ENCODE results near the gene SUPT16H.

The SUPT16H gene

DNA sequence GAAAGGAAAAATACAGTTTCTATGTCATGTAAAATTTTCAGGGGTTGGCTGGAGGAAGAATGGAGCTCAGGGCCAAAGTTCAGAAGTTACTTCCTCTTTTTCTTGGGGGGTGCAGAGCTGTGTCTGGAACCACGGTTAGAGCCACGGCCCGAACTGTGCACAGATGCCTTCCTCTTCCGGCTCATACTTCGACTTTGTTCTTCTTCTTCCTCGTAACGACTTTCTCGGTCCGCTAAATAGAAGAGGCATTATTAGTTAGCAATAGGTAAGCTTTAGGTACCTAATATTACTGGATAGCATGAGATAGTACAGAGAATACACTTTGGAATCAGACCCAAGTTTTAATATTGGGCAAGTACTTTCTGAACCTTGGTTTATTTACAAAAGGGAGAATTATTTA, 31.2 kb downstream of the SUPT16H start:
- Histone ChIP-seq H3K79me2 (ENCODE audit: control insufficient read depth, low read length) (no peaks in the 10 kb centered on the region), H3K4me2 (ENCODE audit: low read length) (no peak overlapping the region), H3K9me3 (ENCODE audit: control insufficient read depth, insufficient read depth, low read length) (no peaks in the 10 kb centered on the region), H3K36me3 (ENCODE audit: control insufficient read depth, low read length) (peaks cover 70% of the 10 kb centered on the region), H3K27ac (ENCODE audit: low read depth, low read length) (no peak overlapping the region), H3K4me1 (ENCODE audit: control insufficient read depth, low read length) (peaks cover 14% of the 10 kb centered on the region), H3K27me3 (ENCODE audit: control insufficient read depth, low read length) (no peaks in the 10 kb centered on the region), H3K9me2 (replicated peaks; ENCODE audit: control insufficient read depth, low read length) (no peaks in the 10 kb centered on the region), H4K20me1 (ENCODE audit: control insufficient read depth, insufficient read depth, low read depth, low read length) (no peaks in the 10 kb centered on the region), H3K4me3 (ENCODE audit: low read length) (no peak overlapping the region), H3F3A (ENCODE audit: control insufficient read depth, insufficient read depth) (peaks cover 38% of the 10 kb centered on the region)
- TF ChIP-seq, protein P1, sequence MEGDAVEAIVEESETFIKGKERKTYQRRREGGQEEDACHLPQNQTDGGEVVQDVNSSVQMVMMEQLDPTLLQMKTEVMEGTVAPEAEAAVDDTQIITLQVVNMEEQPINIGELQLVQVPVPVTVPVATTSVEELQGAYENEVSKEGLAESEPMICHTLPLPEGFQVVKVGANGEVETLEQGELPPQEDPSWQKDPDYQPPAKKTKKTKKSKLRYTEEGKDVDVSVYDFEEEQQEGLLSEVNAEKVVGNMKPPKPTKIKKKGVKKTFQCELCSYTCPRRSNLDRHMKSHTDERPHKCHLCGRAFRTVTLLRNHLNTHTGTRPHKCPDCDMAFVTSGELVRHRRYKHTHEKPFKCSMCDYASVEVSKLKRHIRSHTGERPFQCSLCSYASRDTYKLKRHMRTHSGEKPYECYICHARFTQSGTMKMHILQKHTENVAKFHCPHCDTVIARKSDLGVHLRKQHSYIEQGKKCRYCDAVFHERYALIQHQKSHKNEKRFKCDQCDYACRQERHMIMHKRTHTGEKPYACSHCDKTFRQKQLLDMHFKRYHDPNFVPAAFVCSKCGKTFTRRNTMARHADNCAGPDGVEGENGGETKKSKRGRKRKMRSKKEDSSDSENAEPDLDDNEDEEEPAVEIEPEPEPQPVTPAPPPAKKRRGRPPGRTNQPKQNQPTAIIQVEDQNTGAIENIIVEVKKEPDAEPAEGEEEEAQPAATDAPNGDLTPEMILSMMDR (IDR thresholded peaks at IDR 0.05; ENCODE audit: low read depth, low read length, poor library complexity, severe bottlenecking): no peak
- no peak for TF ChIP-seq EZH2phosphoT487 (IDR thresholded peaks at IDR 0.05; ENCODE audit: borderline replicate concordance, low read length)

DNA sequence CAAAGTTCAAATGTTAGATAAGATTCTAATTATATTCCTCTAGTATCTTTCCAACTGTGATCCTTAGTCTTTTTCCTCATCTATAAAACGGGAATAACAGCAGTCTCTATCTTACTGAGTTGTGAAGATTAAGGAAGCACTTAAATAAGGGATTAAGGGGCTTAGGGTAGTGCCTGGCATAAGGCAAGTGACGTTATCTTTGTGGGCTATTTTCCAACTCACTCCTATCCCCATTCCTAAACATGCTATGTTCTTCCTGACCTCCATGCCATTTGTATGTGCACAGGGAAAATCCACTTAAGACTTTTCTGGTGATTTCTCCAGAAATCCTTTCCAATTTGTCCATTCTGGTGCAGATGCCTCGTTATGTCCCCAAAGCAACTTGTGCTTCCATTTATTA, 33.3 kb downstream of the SUPT16H start:
- H3K4me1 ChIP-seq (ENCODE audit: control insufficient read depth, low read length): peaks cover 14% of the 10 kb centered on the region

DNA sequence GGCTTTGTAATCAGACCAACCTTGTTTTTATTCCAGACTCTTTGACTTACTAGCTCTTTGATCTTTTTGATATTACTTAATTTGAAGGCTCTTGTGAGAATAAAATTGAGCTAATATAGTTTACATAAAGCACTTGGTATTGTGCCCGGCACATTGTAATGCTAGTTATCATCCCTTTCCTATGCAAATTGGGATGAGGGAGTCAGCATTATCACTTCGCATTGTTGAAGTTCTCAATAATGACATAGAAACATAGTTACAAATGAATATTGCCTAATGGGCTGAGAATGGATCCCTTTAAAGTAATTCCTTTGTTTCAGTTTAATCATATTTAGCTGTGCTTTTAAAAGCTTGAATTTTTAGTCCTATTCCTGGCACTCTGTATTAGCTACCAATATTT, 36.6 kb downstream of the SUPT16H start:
- TF ChIP-seq, protein P1 (IDR thresholded peaks at IDR 0.05; ENCODE audit: low read depth, low read length, poor library complexity, severe bottlenecking): no peak
- TF ChIP-seq EZH2phosphoT487 (IDR thresholded peaks at IDR 0.05; ENCODE audit: borderline replicate concordance, low read length): no peak
- H3K4me1 ChIP-seq (ENCODE audit: control insufficient read depth, low read length): peaks cover 2% of the 10 kb centered on the region
- H3K9me3 ChIP-seq (ENCODE audit: control insufficient read depth, insufficient read depth, low read length): no peaks in the 10 kb centered on the region
- no peak overlapping the region for H3K4me2 ChIP-seq (ENCODE audit: low read length)
- H3K79me2 ChIP-seq (ENCODE audit: control insufficient read depth, low read length): no peaks in the 10 kb centered on the region
- H4K20me1 ChIP-seq (ENCODE audit: control insufficient read depth, insufficient read depth, low read depth, low read length): no peaks in the 10 kb centered on the region
- H3K36me3 ChIP-seq (ENCODE audit: control insufficient read depth, low read length): peaks cover 19% of the 10 kb centered on the region
- no peak overlapping the region for H3K27ac ChIP-seq (ENCODE audit: low read depth, low read length)
- peaks cover 18% of the 10 kb centered on the region for H3F3A ChIP-seq (ENCODE audit: control insufficient read depth, insufficient read depth)
- no peaks in the 10 kb centered on the region; the same call in 1 of the 2 replicates for H3K27me3 ChIP-seq (ENCODE audit: control insufficient read depth, low read length)
- H3K4me3 ChIP-seq (ENCODE audit: low read length): no peak overlapping the region
- H3K9me2 ChIP-seq (replicated peaks; ENCODE audit: control insufficient read depth, low read length): no peaks in the 10 kb centered on the region

More for the DNA sequence above, 33.3 kb downstream of the SUPT16H start:
- no peaks in the 10 kb centered on the region; the same call in 1 of the 2 replicates for H3K27me3 ChIP-seq (ENCODE audit: control insufficient read depth, low read length)
- no peak overlapping the region for H3K4me3 ChIP-seq (ENCODE audit: low read length)
- H3K9me3 ChIP-seq (ENCODE audit: control insufficient read depth, insufficient read depth, low read length): no peaks in the 10 kb centered on the region
- peaks cover 49% of the 10 kb centered on the region for H3K36me3 ChIP-seq (ENCODE audit: control insufficient read depth, low read length)
- no peaks in the 10 kb centered on the region for H3K79me2 ChIP-seq (ENCODE audit: control insufficient read depth, low read length)
- TF ChIP-seq, protein P1 (IDR thresholded peaks at IDR 0.05; ENCODE audit: low read depth, low read length, poor library complexity, severe bottlenecking): no peak
- TF ChIP-seq EZH2phosphoT487 (IDR thresholded peaks at IDR 0.05; ENCODE audit: borderline replicate concordance, low read length): no peak
- H3K9me2 ChIP-seq (replicated peaks; ENCODE audit: control insufficient read depth, low read length): no peaks in the 10 kb centered on the region
- H3F3A ChIP-seq (ENCODE audit: control insufficient read depth, insufficient read depth): peaks cover 38% of the 10 kb centered on the region
- no peaks in the 10 kb centered on the region for H4K20me1 ChIP-seq (ENCODE audit: control insufficient read depth, insufficient read depth, low read depth, low read length)
- no peak overlapping the region for H3K4me2 ChIP-seq (ENCODE audit: low read length)
- H3K27ac ChIP-seq (ENCODE audit: low read depth, low read length): no peak overlapping the region
